ENCODE measurements around the gene TEKTIP1. TPM values are rescaled to one million over a fixed set of nuclear protein-coding genes. Genes with fewer than 3 reads are reported as not detected.

The TEKTIP1 gene
- total RNA-seq, 1 experiment from 2014 or later, result 1.3 TPM

DNA sequence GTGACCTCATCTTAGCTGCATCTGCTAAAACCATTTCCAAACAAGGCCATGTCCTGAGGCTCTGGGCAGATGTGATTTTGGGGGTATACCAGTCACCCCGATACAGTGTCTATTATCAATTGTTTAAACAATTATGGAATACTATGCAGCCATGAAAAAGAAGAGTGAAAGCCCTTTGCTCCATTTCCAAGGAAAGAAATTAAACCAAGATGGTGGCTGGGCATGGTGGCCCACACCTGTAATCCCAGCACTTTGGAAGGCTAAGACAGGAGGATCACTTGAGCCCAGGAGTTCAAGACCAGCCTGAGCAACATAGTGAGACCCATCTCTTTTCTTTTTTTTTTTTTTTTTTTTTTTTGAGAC, 763 bp downstream of the TEKTIP1 start:
- H3K9me3 Mint-ChIP-seq, result no peaks in the 10 kb centered on the region
- peak overlapping the region in 1 of 3 experiments; percentile 50; a peak in 3 of 7 replicates for H3K27ac Mint-ChIP-seq
- no peak overlapping the region for H3T11ph ChIP-seq (ENCODE audit: low read length)
- no peak overlapping the region for H3K18ac ChIP-seq (ENCODE audit: insufficient read length, low read depth, low read length)
- no peaks in the 10 kb centered on the region for H3K79me1 ChIP-seq (ENCODE audit: insufficient read depth, low read depth, low read length, poor library complexity, severe bottlenecking)
- H3K14ac ChIP-seq (ENCODE audit: insufficient read depth, low read length), result no peak overlapping the region
- H3K27me3 Mint-ChIP-seq (ENCODE audit: low read depth), result no peaks in the 10 kb centered on the region; the same call in 1 of the 2 replicates
- no peak overlapping the region for H2BK20ac ChIP-seq (ENCODE audit: low read depth, low read length, poor library complexity, severe bottlenecking)
- H3K9me3 ChIP-seq (ENCODE audit: control insufficient read depth, low read depth, low read length), result no peaks in the 10 kb centered on the region
- no peak overlapping the region for H3K4me2 ChIP-seq (ENCODE audit: insufficient read depth, insufficient read length, low read length)
- H4K5ac ChIP-seq (ENCODE audit: insufficient read length, low read depth, low read length), result no peak overlapping the region
- no peak overlapping the region for H2BK120ac ChIP-seq (ENCODE audit: low read depth, low read length, poor library complexity, severe bottlenecking)
- WGBS (ENCODE audit: extremely low coverage, insufficient read length, low lambda C conversion rate), result no CpG with 5 or more reads among the region's 1 CpG
- H3K27ac ChIP-seq (ENCODE audit: insufficient read length, low read depth, low read length), result no peak overlapping the region
- H3K9ac ChIP-seq (ENCODE audit: extremely low read depth, insufficient read length, low read length), result no peak overlapping the region
- no peaks in the 10 kb centered on the region for H3K23me2 ChIP-seq (ENCODE audit: insufficient read length, low read depth, low read length, poor library complexity, severe bottlenecking)
- no peaks in the 10 kb centered on the region for H3K79me2 ChIP-seq (ENCODE audit: insufficient read depth, low read length)
- no peaks in the 10 kb centered on the region for H4K20me1 ChIP-seq (ENCODE audit: control insufficient read depth, insufficient read depth, insufficient read length)
- peaks cover 6 to 14% of the 10 kb centered on the region in 2 experiments; a peak in 3 of 4 replicates for H3K4me1 Mint-ChIP-seq
- no peak overlapping the region for H2BK12ac ChIP-seq (ENCODE audit: insufficient read length, low read depth, low read length)
- H3K27me3 ChIP-seq (ENCODE audit: insufficient read depth, low read length), result no peaks in the 10 kb centered on the region
- no peak overlapping the region for H3K56ac ChIP-seq (ENCODE audit: insufficient read length, low read depth, low read length)
- H2BK15ac ChIP-seq (ENCODE audit: low read depth, low read length), result no peak overlapping the region
- H3K36me3 Mint-ChIP-seq (ENCODE audit: insufficient read depth in 1 of 3, low read depth in 3 of 3), result peaks cover 6 to 31% (median 30%) of the 10 kb centered on the region in 3 experiments; a peak in 6 of 7 replicates
- H2BK5ac ChIP-seq (ENCODE audit: insufficient read length, low read length), result no peak overlapping the region
- no peak overlapping the region for H4K8ac ChIP-seq (replicated peaks; ENCODE audit: insufficient read length, low read depth, low read length)
- H3K4me1 ChIP-seq (ENCODE audit: insufficient read depth, low read length), result no peaks in the 10 kb centered on the region
- H3K4ac ChIP-seq (ENCODE audit: low read depth, low read length), result no peak overlapping the region
- peak overlapping the region in 1 of 2 experiments; percentile 38; a peak in 1 of 5 replicates for H3K4me3 Mint-ChIP-seq
- no peak for DNase-seq
- TF ChIP-seq, protein P1, sequence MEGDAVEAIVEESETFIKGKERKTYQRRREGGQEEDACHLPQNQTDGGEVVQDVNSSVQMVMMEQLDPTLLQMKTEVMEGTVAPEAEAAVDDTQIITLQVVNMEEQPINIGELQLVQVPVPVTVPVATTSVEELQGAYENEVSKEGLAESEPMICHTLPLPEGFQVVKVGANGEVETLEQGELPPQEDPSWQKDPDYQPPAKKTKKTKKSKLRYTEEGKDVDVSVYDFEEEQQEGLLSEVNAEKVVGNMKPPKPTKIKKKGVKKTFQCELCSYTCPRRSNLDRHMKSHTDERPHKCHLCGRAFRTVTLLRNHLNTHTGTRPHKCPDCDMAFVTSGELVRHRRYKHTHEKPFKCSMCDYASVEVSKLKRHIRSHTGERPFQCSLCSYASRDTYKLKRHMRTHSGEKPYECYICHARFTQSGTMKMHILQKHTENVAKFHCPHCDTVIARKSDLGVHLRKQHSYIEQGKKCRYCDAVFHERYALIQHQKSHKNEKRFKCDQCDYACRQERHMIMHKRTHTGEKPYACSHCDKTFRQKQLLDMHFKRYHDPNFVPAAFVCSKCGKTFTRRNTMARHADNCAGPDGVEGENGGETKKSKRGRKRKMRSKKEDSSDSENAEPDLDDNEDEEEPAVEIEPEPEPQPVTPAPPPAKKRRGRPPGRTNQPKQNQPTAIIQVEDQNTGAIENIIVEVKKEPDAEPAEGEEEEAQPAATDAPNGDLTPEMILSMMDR (conservative IDR thresholded peaks at IDR 0.05), result no peak
- H3K23ac ChIP-seq (ENCODE audit: insufficient read length, low read depth, low read length), result no peak overlapping the region
- H2AK5ac ChIP-seq (ENCODE audit: insufficient read length, low read length), result no peak overlapping the region
- H2AFZ ChIP-seq (ENCODE audit: low read length), result no peak overlapping the region
- H4K91ac ChIP-seq (ENCODE audit: insufficient read length, low read depth, low read length), result no peak overlapping the region
